Astrocyte of the spinal cord (primary cell): ENCODE data around the gene COL23A1.

Source experiments
- DNase-seq: peaks from one replicate; pipeline ENCODE4 v3.0.0; 2011; ENCODE audit warnings: low read depth, low spot score
- H3K4me3 ChIP-seq: 2 replicates; pipeline ENCODE4 v1.5.1; 2011; ENCODE audit warnings: low read depth, mild to moderate bottlenecking, low read length, moderate library complexity
- in situ Hi-C: cut with HindIII; loops from 2 replicates; pipeline ENCODE4 v1.10.0; 2017; ENCODE audit warnings: low sequenced_read_pairs
- TF ChIP-seq, protein P1 (sequence below): IDR thresholded peaks from 2 replicates; pipeline ENCODE4 v1.5.1; 2012; ENCODE audit warnings: low read depth, mild to moderate bottlenecking, low read length, inconsistent platforms

COL23A1 gene

DNA sequence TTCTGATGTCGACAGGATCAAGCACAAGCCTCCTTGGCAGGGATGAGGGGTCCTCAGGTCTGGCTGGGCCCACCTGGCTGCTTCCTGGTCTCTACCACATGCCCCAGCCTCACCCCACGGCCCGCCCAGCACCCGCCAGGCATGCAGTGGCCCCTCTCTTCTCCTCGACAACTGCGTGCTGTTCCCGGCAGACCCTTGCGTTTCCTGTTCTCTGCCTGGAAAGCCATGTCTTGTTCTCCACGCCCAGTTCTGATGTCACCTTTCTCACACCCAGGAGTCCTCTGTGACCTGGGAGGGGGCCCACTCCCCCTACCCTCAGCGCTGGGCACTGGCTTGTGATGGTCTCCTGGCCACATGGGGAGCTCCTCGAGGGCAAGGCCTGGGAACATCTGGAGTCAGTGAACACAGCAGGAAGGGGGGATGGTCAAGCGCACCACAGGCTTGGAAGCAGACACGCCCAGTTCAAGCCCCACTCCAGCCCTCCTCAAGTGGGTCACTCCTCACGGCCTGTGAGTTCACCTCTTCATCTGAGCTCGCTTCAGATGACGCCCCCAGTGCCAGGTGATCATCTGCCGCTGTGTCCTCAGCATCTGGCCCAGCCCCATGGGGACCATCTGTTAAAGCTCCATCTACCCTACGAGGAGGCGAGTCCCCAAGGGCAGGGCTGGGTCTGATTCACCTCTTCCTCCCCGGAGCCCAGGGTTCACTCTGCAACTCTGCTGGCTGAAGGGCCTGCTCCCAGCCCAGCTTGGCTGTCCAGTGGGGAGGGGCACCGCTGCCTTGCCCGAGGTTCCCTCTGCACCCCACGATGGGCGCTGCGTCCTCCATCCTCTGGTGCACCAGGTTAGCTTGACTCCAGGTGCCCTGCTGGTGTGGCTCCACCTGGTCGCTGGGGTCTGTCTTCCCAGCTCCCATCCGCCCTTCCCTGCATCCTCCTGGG, 224.4 kb downstream of the COL23A1 start:
- in situ Hi-C loops, result no loop called here
- DNase-seq, result no peak
- TF ChIP-seq, protein P1, sequence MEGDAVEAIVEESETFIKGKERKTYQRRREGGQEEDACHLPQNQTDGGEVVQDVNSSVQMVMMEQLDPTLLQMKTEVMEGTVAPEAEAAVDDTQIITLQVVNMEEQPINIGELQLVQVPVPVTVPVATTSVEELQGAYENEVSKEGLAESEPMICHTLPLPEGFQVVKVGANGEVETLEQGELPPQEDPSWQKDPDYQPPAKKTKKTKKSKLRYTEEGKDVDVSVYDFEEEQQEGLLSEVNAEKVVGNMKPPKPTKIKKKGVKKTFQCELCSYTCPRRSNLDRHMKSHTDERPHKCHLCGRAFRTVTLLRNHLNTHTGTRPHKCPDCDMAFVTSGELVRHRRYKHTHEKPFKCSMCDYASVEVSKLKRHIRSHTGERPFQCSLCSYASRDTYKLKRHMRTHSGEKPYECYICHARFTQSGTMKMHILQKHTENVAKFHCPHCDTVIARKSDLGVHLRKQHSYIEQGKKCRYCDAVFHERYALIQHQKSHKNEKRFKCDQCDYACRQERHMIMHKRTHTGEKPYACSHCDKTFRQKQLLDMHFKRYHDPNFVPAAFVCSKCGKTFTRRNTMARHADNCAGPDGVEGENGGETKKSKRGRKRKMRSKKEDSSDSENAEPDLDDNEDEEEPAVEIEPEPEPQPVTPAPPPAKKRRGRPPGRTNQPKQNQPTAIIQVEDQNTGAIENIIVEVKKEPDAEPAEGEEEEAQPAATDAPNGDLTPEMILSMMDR, result no peak
- H3K4me3 ChIP-seq, result no peak overlapping the region

DNA sequence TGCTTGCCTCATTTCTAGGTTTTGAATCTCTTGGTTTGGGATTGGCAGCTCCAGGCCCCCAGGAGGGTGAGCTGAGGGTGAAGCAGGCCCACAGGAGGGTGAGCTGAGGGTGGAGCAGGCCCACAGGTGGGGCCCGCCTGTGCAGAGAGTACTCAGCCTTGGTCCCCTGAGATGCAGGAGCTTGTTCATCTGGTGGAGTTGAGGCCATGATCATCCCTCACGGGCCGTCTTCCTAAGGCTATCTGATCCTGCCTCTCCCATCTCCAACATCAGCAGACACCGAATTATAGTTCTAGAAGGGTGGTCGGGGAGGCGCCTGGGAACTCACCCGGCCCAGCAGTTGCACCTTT, 225.9 kb downstream of the COL23A1 start:
- in situ Hi-C loops, result no loop called here
- no peak for DNase-seq
- TF ChIP-seq, protein P1, result no peak
- H3K4me3 ChIP-seq, result no peak overlapping the region

DNA sequence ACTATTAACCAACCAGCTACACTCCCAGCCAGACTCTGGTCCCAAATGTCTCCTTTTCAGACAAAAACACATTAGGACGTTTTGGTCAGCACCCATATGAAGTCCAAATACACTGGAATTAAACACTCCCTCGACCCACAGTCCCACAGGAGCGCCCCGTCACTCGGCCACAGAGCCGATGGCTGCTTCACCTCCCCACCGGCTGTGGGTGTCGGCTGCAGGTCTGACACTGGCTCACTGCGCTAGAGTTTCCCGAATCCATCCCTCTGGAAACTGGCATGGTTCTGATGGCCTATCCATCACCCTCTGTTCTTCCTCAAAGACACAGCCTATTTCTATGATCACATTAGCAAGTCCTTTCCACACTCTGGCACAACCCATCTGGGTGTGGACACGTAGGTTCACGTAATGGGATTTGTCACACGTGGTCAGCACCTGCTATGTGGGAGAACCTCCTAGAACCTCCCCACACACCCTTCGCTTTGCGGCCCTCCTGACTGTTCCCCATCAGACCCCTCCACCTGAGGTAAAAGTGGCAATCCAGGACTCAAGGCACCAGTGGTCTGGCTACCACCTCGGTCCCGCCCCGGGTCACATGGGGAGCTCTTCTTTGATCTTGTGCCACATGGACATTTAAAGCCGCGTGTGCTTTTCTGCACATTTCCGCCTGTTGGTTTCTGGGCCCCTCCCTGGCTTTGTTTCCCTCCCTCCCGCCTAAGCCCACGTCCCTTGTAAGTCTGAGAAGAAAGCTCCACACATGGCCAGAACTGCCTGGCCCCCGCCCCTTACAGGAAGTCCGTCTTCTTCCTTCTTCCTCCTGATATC, 226.5 kb downstream of the COL23A1 start:
- H3K4me3 ChIP-seq, result no peak overlapping the region
- TF ChIP-seq, protein P1, result no peak
- in situ Hi-C loops, result no loop called here
- no peak for DNase-seq

DNA sequence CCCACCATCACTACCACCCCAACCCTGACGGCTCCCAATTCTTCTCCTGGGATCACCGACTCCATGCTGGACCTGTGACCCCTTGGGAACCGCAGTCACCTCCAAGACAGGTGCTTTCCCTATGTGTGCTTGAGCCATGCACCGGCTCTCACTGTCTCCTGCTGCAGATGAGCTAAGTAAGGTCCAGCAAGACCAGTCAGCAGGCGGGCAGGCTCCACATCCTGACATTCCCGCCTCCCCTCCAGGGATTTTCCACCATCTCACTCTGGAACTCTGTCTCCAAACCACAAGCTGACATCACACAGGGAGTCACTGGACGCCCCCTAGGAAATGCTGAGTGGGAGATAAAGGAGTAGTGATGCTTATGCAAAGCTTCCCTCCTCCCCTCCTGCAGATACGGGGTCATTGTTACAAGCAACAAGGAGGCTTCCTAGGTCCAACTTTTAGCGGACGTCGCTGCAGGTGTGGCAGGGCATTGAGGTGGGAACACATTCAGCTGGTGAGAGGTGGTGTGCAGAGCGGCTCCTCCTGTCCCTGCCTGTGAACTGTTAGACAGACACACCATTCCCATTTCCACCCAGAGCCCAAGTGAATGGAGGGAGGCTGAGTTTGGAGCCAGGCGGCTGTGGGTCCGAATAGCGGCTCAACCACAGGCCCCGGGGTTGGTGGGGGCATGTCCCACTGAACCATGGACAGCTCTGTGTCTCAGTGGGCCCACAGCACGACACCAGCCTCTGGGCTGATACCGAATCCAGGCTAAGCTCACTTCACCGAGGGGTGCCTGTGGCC, 228.3 kb downstream of the COL23A1 start:
- DNase-seq, result no peak
- TF ChIP-seq, protein P1, result no peak
- in situ Hi-C loops, result no loop called here
- no peak overlapping the region for H3K4me3 ChIP-seq

DNA sequence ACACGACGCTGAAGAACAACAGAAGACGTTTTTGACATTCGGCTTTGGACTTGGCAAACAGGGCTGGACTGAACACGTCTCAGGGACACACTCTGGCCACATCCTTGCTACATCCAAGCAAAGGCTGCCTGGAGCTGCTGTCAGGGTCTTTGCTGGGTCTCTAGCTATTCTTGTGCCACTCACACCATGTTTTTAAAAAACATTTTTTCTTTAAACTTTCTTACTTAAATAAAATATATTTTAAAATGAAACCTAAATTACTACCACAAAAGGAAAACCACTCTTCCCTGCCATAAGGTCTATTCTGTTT, 229.3 kb downstream of the COL23A1 start:
- H3K4me3 ChIP-seq, result no peak overlapping the region
- TF ChIP-seq, protein P1, result no peak
- no peak for DNase-seq
- in situ Hi-C loops, result no loop called here

DNA sequence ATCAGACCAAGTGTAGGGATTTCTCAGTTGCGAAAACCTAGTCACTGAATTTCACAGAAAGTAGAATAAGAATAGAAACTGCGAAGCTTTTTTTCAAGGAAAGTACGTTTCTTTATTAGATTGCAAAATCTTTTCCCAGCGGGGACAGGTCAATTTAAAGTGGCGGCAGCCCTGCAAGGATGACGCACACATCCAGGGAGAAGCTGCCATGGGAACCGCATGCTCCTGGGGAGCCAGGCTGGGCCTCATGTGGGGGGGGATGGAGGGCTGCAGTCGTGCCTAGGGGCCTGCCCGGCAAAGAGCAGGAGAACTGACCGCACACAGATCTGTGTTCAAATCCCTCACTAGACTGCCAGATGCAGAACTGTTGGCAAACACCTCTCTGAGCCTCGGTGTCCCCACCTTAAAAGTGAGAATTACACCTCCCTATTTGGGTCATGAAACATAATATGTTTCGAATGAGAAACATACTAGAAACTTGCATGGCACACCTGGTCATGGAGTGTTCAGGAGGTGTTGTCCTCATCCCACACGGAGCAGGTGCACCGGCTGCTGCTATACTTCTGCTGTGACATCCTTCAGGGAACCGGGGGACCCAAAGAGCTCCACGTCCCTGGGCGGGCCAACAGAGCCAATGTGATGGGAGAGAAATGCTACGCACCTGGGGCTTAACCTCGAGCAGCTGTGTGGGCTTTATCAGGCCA, 229.8 kb downstream of the COL23A1 start:
- DNase-seq, result no peak
- H3K4me3 ChIP-seq, result no peak overlapping the region
- in situ Hi-C loops, result no loop called here
- TF ChIP-seq, protein P1, result no peak
